NCI-H128 (cell line): ENCODE results near the gene PPP1CA.
A peak's percentile ranks its signal among the peaks of the same experiment; 100 is the strongest.

Source experiments
- DNase-seq: peaks from one replicate; lab custom pipeline; 2025; ENCODE audit not compliant: unreplicated experiment; lab: John Stamatoyannopoulos, UW

The PPP1CA gene

DNA sequence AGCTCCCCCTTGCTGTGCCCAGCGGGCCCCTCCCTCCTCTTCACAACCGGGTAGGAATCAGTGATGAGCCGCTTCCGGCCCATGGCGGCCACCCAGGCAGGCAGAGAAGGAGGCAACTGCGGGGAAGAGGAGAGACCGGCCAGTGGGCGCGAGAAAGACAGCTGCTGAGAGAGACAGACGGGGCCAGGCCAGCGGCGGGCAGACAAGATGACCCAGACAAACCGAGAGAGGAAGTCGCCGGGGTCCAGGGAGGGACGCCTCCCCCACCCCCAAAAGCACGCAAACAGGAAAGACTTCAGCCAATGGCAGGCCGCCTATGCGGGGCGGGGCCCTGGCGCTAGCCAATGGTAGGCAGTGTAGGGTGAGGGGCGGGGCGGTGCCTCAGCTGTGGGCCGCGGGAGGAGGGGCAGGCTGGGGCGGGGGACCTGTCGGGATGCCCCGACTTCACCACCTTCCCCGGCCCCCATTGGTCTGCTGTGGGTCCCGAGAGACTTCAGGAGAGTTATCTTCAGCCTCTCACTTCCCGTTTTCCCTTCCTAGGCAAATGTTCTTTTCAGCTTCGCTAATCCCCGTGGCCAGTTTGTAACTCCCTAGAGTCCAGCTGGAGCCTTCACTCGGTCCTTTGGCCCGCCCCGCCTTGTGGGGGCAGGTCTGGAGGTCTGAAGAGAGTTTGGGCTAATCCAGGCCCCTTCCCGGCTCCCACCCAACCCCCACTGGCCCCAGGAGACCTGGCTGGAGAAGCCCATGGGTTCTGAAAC, 48.2 kb downstream of the PPP1CA start, which contains the start of gene POLD4:
TSS of gene POLD4 (minus strand) at position 230 of the 758 bp plus-strand sequence. CDS start at position 83, 147 bp downstream.
- peak; percentile 69 for DNase-seq

- peak; percentile 47 for DNase-seq
Observed at GRCh38 chr11:67352546-67353316, 48.9 kb downstream of the PPP1CA start.

DNA sequence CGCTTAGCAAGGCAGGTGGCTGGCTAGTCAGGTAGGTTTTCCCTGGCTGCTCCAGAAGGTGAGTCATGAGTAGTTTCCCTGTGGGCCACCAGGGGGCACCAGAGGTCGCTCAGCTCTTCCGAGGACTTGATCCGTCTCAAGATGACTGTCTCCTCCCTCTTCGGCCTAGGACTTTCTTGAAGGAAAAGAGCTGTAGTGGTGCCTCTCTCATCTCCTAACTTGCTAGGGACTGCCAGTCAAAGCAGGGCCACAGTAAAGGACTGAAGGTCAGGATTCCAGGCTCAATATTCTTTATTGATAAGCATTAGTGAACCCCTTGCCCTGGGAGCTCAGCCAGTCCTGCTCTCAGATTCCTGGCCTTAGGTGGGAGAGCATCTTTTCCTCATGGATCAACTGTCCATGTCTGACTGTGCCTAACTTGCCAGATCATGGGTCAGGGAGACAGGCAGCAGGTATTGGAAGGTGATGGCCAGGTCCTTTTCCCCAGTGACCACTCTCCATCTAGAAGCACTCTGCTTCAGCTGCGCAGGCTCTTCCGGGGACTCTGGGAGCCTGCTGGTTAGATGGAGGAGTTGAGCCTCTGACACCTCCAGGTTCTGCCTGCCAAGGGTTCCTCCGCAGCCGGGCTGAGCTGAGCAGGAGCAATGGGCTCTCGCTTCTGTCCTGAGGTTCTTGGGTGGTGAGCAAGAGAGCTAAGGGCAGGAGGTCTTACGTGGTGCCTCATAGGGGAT, 50.2 kb downstream of the PPP1CA start:
- DNase-seq: no peak

DNA sequence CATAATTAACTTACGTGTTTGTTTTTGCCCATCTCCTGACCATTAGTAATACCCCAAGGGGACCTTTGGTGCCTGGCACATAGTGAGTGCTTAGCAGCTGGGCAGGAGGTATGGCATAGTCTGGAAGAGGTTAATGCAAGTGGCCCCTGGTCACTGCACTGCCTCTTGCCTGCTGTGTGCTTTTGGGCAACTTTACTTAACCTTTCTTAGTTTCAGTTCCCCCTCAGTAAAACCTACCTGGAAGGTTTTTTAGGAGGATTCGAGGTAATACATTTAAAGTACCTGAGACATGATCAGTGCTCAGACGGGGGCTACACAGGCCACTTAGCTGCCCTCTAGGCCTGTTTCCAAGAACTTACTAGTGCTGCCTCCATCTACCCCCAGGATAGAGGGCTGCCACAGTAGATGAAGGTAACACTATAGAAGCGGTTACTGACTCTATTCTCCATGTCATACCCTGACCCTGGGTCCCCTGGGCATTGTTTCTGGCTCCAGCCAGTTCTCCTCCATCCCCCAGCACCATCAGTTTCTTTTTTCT, 51.7 kb downstream of the PPP1CA start:
- DNase-seq: no peak

DNA sequence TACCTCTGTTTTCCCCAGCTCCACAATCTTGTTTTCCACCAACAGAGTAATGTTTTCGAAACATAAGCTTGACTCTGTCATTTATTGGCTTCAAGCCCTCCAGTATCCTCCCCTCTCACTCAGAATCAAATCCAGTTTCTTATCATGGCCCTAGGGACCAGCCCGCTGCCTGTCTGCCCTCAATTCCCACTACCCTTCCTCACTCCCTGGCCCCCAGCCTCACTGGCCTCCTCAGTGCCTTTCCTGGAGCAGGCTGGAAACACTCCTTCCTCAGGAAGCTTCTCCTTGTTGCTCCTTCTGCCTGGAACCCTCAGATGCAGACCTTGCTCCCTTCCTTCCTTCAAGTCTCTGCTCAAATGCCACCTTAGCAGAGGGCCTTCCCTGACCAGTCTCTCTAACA, 52.2 kb downstream of the PPP1CA start:
- no peak for DNase-seq

DNA sequence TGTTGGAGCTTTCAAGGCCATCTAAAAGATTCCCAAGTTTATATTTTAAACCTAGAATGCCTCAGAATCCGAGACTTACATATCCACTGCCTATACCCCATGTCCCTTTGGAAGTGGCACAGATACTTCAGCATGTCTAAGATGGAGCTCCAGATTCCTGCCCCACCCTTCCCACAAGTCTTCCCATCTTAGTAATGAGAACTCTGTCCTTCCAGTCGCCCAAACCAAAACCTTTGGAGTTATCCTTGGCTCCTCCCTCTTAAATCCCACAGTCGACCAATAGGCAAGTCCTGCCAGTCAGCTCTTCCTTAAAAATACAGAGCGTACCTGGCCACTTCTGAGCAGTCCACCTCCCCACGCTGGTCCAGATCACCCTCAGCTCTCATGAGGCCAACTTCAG, 52.6 kb downstream of the PPP1CA start:
- no peak for DNase-seq
